Measurements from ENCODE around the gene RAD51C.

The RAD51C gene

GRCh38 chr17:58667934-58668597 is 24.3 kb upstream of the RAD51C start:
- TF ChIP-seq FOXP2 (optimal IDR thresholded peaks at IDR 0.05; ENCODE audit: borderline replicate concordance, extremely low read depth, extremely low read length, insufficient read depth): no peak
- TF ChIP-seq POLR2AphosphoS5 (IDR thresholded peaks at IDR 0.05; ENCODE audit: low read depth, low read length): no peak
- no peak for TF ChIP-seq SIN3A (IDR thresholded peaks at IDR 0.05; ENCODE audit: borderline replicate concordance, insufficient read depth, low read length)
- no peak for TF ChIP-seq TAF1 (IDR thresholded peaks at IDR 0.05; ENCODE audit: borderline replicate concordance, insufficient read depth, low read length)
- TF ChIP-seq, protein P1, sequence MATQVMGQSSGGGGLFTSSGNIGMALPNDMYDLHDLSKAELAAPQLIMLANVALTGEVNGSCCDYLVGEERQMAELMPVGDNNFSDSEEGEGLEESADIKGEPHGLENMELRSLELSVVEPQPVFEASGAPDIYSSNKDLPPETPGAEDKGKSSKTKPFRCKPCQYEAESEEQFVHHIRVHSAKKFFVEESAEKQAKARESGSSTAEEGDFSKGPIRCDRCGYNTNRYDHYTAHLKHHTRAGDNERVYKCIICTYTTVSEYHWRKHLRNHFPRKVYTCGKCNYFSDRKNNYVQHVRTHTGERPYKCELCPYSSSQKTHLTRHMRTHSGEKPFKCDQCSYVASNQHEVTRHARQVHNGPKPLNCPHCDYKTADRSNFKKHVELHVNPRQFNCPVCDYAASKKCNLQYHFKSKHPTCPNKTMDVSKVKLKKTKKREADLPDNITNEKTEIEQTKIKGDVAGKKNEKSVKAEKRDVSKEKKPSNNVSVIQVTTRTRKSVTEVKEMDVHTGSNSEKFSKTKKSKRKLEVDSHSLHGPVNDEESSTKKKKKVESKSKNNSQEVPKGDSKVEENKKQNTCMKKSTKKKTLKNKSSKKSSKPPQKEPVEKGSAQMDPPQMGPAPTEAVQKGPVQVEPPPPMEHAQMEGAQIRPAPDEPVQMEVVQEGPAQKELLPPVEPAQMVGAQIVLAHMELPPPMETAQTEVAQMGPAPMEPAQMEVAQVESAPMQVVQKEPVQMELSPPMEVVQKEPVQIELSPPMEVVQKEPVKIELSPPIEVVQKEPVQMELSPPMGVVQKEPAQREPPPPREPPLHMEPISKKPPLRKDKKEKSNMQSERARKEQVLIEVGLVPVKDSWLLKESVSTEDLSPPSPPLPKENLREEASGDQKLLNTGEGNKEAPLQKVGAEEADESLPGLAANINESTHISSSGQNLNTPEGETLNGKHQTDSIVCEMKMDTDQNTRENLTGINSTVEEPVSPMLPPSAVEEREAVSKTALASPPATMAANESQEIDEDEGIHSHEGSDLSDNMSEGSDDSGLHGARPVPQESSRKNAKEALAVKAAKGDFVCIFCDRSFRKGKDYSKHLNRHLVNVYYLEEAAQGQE (IDR thresholded peaks at IDR 0.05; ENCODE audit: insufficient read depth in 1 of 2, low read depth in 2 of 2, low read length in 2 of 2): no peak

- TF ChIP-seq SIN3A (IDR thresholded peaks at IDR 0.05; ENCODE audit: borderline replicate concordance, insufficient read depth, low read length) (no peak), POLR2AphosphoS5 (IDR thresholded peaks at IDR 0.05; ENCODE audit: low read depth, low read length) (no peak), TAF1 (IDR thresholded peaks at IDR 0.05; ENCODE audit: borderline replicate concordance, insufficient read depth, low read length) (no peak), FOXP2 (optimal IDR thresholded peaks at IDR 0.05; ENCODE audit: borderline replicate concordance, extremely low read depth, extremely low read length, insufficient read depth) (no peak)
- TF ChIP-seq, protein P1 (IDR thresholded peaks at IDR 0.05; ENCODE audit: insufficient read depth in 1 of 2, low read depth in 2 of 2, low read length in 2 of 2): no peak
Measured at GRCh38 chr17:58668598-58668935, 23.8 kb upstream of the RAD51C start.

GRCh38 chr17:58669853-58670252 is 22.5 kb upstream of the RAD51C start:
- no peak for TF ChIP-seq POLR2AphosphoS5 (IDR thresholded peaks at IDR 0.05; ENCODE audit: low read depth, low read length)
- no peak for TF ChIP-seq TAF1 (IDR thresholded peaks at IDR 0.05; ENCODE audit: borderline replicate concordance, insufficient read depth, low read length)
- TF ChIP-seq SIN3A (IDR thresholded peaks at IDR 0.05; ENCODE audit: borderline replicate concordance, insufficient read depth, low read length): no peak
- no peak for TF ChIP-seq FOXP2 (optimal IDR thresholded peaks at IDR 0.05; ENCODE audit: borderline replicate concordance, extremely low read depth, extremely low read length, insufficient read depth)
- TF ChIP-seq, protein P1 (IDR thresholded peaks at IDR 0.05; ENCODE audit: insufficient read depth in 1 of 2, low read depth in 2 of 2, low read length in 2 of 2): no peak

DNA sequence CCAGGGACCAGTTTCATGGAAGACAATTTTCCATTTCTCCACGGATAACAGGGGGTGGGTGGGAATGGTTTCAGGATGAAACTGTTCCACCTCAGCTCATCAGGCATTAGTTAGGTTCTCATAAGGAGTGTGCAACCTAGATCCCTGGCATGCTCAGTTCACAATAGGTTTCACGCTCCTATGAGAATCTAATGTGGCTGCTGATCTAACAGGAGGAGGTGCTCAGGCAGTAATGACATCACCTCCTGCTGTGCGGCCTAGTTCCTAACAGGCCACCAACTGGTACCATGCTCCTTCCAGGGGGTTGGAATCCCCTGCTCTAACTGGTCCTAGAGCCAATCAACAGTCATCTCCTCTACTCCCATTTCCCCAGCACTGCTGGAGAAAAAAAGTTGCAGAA is 20.4 kb upstream of the RAD51C start:
- no peak for TF ChIP-seq SIN3A (IDR thresholded peaks at IDR 0.05; ENCODE audit: borderline replicate concordance, insufficient read depth, low read length)
- TF ChIP-seq TAF1 (IDR thresholded peaks at IDR 0.05; ENCODE audit: borderline replicate concordance, insufficient read depth, low read length): no peak
- TF ChIP-seq, protein P1 (IDR thresholded peaks at IDR 0.05; ENCODE audit: insufficient read depth in 1 of 2, low read depth in 2 of 2, low read length in 2 of 2): no peak
- no peak for TF ChIP-seq FOXP2 (optimal IDR thresholded peaks at IDR 0.05; ENCODE audit: borderline replicate concordance, extremely low read depth, extremely low read length, insufficient read depth)
